ENCODE measurements around the gene SMOC2. TPM values are rescaled to one million over a fixed set of nuclear protein-coding genes. Genes with fewer than 3 reads are reported as not detected.

The SMOC2 gene
- total RNA-seq, 1 experiment from 2014 or later, result 0.20 TPM

GRCh38 chr6:168708526-168708925 is 267.5 kb downstream of the SMOC2 start:
- DNase-seq (ENCODE audit: low spot score), result no peak
- in situ Hi-C loops (cut with HindIII; ENCODE audit: low sequenced_read_pairs), result no loop called here

- in situ Hi-C loops (cut with HindIII; ENCODE audit: low sequenced_read_pairs), result no loop called here
- DNase-seq (ENCODE audit: low spot score), result no peak
Measured at GRCh38 chr6:168708984-168709383, 268.0 kb downstream of the SMOC2 start.

GRCh38 chr6:168709390-168709789 is 268.4 kb downstream of the SMOC2 start:
- DNase-seq (ENCODE audit: low spot score), result no peak
- in situ Hi-C loops (cut with HindIII; ENCODE audit: low sequenced_read_pairs), result no loop called here

GRCh38 chr6:168709991-168710390 is 269.0 kb downstream of the SMOC2 start:
- in situ Hi-C loops (cut with HindIII; ENCODE audit: low sequenced_read_pairs), result no loop called here
- no peak for DNase-seq (ENCODE audit: low spot score)

- in situ Hi-C loops (cut with HindIII; ENCODE audit: low sequenced_read_pairs), result no loop called here
- DNase-seq (ENCODE audit: low spot score), result no peak
Measured at GRCh38 chr6:168711049-168711640, 270.2 kb downstream of the SMOC2 start.

- in situ Hi-C loops (cut with HindIII; ENCODE audit: low sequenced_read_pairs), result no loop called here
- no peak for DNase-seq (ENCODE audit: low spot score)
Measured at GRCh38 chr6:168711666-168712300, 270.8 kb downstream of the SMOC2 start.

GRCh38 chr6:168712993-168713392 is 272.0 kb downstream of the SMOC2 start:
- in situ Hi-C loops (cut with HindIII; ENCODE audit: low sequenced_read_pairs), result no loop called here
- DNase-seq (ENCODE audit: low spot score), result no peak

GRCh38 chr6:168713839-168714238 is 272.9 kb downstream of the SMOC2 start:
- DNase-seq (ENCODE audit: low spot score), result no peak
- in situ Hi-C loops (cut with HindIII; ENCODE audit: low sequenced_read_pairs), result no loop called here

GRCh38 chr6:168714547-168715260 is 273.7 kb downstream of the SMOC2 start:
- DNase-seq (ENCODE audit: low spot score), result no peak
- in situ Hi-C loops (cut with HindIII; ENCODE audit: low sequenced_read_pairs), result no loop called here

- in situ Hi-C loops (cut with HindIII; ENCODE audit: low sequenced_read_pairs), result no loop called here
- DNase-seq (ENCODE audit: low spot score), result no peak
Measured at GRCh38 chr6:168715643-168716481, 274.9 kb downstream of the SMOC2 start.

- no peak for DNase-seq (ENCODE audit: low spot score)
- in situ Hi-C loops (cut with HindIII; ENCODE audit: low sequenced_read_pairs), result no loop called here
Measured at GRCh38 chr6:168716581-168716980, 275.6 kb downstream of the SMOC2 start.

GRCh38 chr6:168717491-168717890 is 276.5 kb downstream of the SMOC2 start:
- no peak for DNase-seq (ENCODE audit: low spot score)
- in situ Hi-C loops (cut with HindIII; ENCODE audit: low sequenced_read_pairs), result no loop called here

Other genes with a start within 250 kb of the SMOC2 start
- not detected in 2 replicates for gene DACT2, start 121.4 kb upstream of the SMOC2 start, total RNA-seq (2014; rRNA removed; shearing (Covaris generic))